ENCODE measurements around the gene ZNF3.
A peak's percentile ranks its signal among the peaks of the same experiment; 100 is the strongest.

ZNF3 gene

GRCh38 chr7:100063376-100063775, 18.1 kb downstream of the ZNF3 start:
- Histone ChIP-seq H3K9me3 (ENCODE audit: insufficient read depth, low read length) (no peaks in the 10 kb centered on the region), H3K36me3 (ENCODE audit: insufficient read depth, insufficient read length, low read length) (peaks cover 63% of the 10 kb centered on the region), H3K27me3 (ENCODE audit: insufficient read depth, insufficient read length) (no peaks in the 10 kb centered on the region), H3K9ac (ENCODE audit: insufficient read length, low read depth) (no peak overlapping the region), H3K4me3 (ENCODE audit: insufficient read length, low read depth) (no peak overlapping the region), H3K4me1 (ENCODE audit: insufficient read depth, insufficient read length) (no peaks in the 10 kb centered on the region)
- no peak for TF ChIP-seq YY1 (IDR thresholded peaks at IDR 0.05; ENCODE audit: insufficient read depth, insufficient read length)
- no peak for TF ChIP-seq SUZ12 (IDR thresholded peaks at IDR 0.05; ENCODE audit: extremely low read depth, insufficient read depth, insufficient read length)
- TF ChIP-seq ZNF274 (IDR thresholded peaks at IDR 0.05; ENCODE audit: low read depth, low read length): no peak
- DNase-seq (ENCODE audit: low read depth, low spot score): no peak

- Histone ChIP-seq H3K4me1 (ENCODE audit: insufficient read depth, insufficient read length) (no peaks in the 10 kb centered on the region), H3K9me3 (ENCODE audit: insufficient read depth, low read length) (no peaks in the 10 kb centered on the region), H3K36me3 (ENCODE audit: insufficient read depth, insufficient read length, low read length) (peaks cover 71% of the 10 kb centered on the region), H3K4me3 (ENCODE audit: insufficient read length, low read depth) (no peak overlapping the region), H3K9ac (ENCODE audit: insufficient read length, low read depth) (no peak overlapping the region), H3K27me3 (ENCODE audit: insufficient read depth, insufficient read length) (no peaks in the 10 kb centered on the region)
- TF ChIP-seq ZNF274 (IDR thresholded peaks at IDR 0.05; ENCODE audit: low read depth, low read length) (no peak), SUZ12 (IDR thresholded peaks at IDR 0.05; ENCODE audit: extremely low read depth, insufficient read depth, insufficient read length) (no peak), YY1 (IDR thresholded peaks at IDR 0.05; ENCODE audit: insufficient read depth, insufficient read length) (no peak)
- no peak for DNase-seq (ENCODE audit: low read depth, low spot score)
Observed at GRCh38 chr7:100061518-100062193, 19.9 kb downstream of the ZNF3 start.

- H3K9me3 ChIP-seq (ENCODE audit: insufficient read depth, low read length): no peaks in the 10 kb centered on the region
- no peaks in the 10 kb centered on the region for H3K4me1 ChIP-seq (ENCODE audit: insufficient read depth, insufficient read length)
- H3K4me3 ChIP-seq (ENCODE audit: insufficient read length, low read depth): no peak overlapping the region
- peaks cover 52% of the 10 kb centered on the region for H3K36me3 ChIP-seq (ENCODE audit: insufficient read depth, insufficient read length, low read length)
- no peak overlapping the region for H3K9ac ChIP-seq (ENCODE audit: insufficient read length, low read depth)
- H3K27me3 ChIP-seq (ENCODE audit: insufficient read depth, insufficient read length): no peaks in the 10 kb centered on the region
- no peak for DNase-seq (ENCODE audit: low read depth, low spot score)
- TF ChIP-seq ZNF274 (IDR thresholded peaks at IDR 0.05; ENCODE audit: low read depth, low read length): no peak
- TF ChIP-seq SUZ12 (IDR thresholded peaks at IDR 0.05; ENCODE audit: extremely low read depth, insufficient read depth, insufficient read length): no peak
- no peak for TF ChIP-seq YY1 (IDR thresholded peaks at IDR 0.05; ENCODE audit: insufficient read depth, insufficient read length)
Observed at GRCh38 chr7:100059251-100059739, 22.2 kb downstream of the ZNF3 start.

- H3K36me3 ChIP-seq (ENCODE audit: insufficient read depth, insufficient read length, low read length): peaks cover 43% of the 10 kb centered on the region
- H3K4me3 ChIP-seq (ENCODE audit: insufficient read length, low read depth): no peak overlapping the region
- no peaks in the 10 kb centered on the region for H3K4me1 ChIP-seq (ENCODE audit: insufficient read depth, insufficient read length)
- H3K9me3 ChIP-seq (ENCODE audit: insufficient read depth, low read length): no peaks in the 10 kb centered on the region
- no peaks in the 10 kb centered on the region for H3K27me3 ChIP-seq (ENCODE audit: insufficient read depth, insufficient read length)
- H3K9ac ChIP-seq (ENCODE audit: insufficient read length, low read depth): no peak overlapping the region
- TF ChIP-seq SUZ12 (IDR thresholded peaks at IDR 0.05; ENCODE audit: extremely low read depth, insufficient read depth, insufficient read length): no peak
- no peak for TF ChIP-seq ZNF274 (IDR thresholded peaks at IDR 0.05; ENCODE audit: low read depth, low read length)
- no peak for TF ChIP-seq YY1 (IDR thresholded peaks at IDR 0.05; ENCODE audit: insufficient read depth, insufficient read length)
- no peak for DNase-seq (ENCODE audit: low read depth, low spot score)
Observed at GRCh38 chr7:100057006-100057405, 24.5 kb downstream of the ZNF3 start.

GRCh38 chr7:100053215-100053614, 28.3 kb downstream of the ZNF3 start:
- no peak for DNase-seq (ENCODE audit: low read depth, low spot score)
- peaks cover 2% of the 10 kb centered on the region for H3K4me1 ChIP-seq (ENCODE audit: insufficient read depth, insufficient read length)
- peaks cover 26% of the 10 kb centered on the region for H3K36me3 ChIP-seq (ENCODE audit: insufficient read depth, insufficient read length, low read length)
- H3K4me3 ChIP-seq (ENCODE audit: insufficient read length, low read depth): no peak overlapping the region
- H3K27me3 ChIP-seq (ENCODE audit: insufficient read depth, insufficient read length): no peaks in the 10 kb centered on the region
- TF ChIP-seq ZNF274 (IDR thresholded peaks at IDR 0.05; ENCODE audit: low read depth, low read length) (no peak), SUZ12 (IDR thresholded peaks at IDR 0.05; ENCODE audit: extremely low read depth, insufficient read depth, insufficient read length) (no peak), YY1 (IDR thresholded peaks at IDR 0.05; ENCODE audit: insufficient read depth, insufficient read length) (no peak)
- no peaks in the 10 kb centered on the region for H3K9me3 ChIP-seq (ENCODE audit: insufficient read depth, low read length)
- H3K9ac ChIP-seq (ENCODE audit: insufficient read length, low read depth): no peak overlapping the region

GRCh38 chr7:100051611-100052010, 29.9 kb downstream of the ZNF3 start:
- H3K4me1 ChIP-seq (ENCODE audit: insufficient read depth, insufficient read length): peaks cover 2% of the 10 kb centered on the region
- no peak for TF ChIP-seq SUZ12 (IDR thresholded peaks at IDR 0.05; ENCODE audit: extremely low read depth, insufficient read depth, insufficient read length)
- no peak for TF ChIP-seq ZNF274 (IDR thresholded peaks at IDR 0.05; ENCODE audit: low read depth, low read length)
- no peak for TF ChIP-seq YY1 (IDR thresholded peaks at IDR 0.05; ENCODE audit: insufficient read depth, insufficient read length)

GRCh38 chr7:100049441-100050291, 31.9 kb downstream of the ZNF3 start, which contains the start of gene ZSCAN21:
TSS of gene ZSCAN21 (plus strand) at chr7:100049774. CDS start at chr7:100057007, 7,233 bp downstream.
- DNase-seq (ENCODE audit: low read depth, low spot score): peak; percentile 77
- Histone ChIP-seq H3K4me3 (ENCODE audit: insufficient read length, low read depth) (peak within 1 kb of the TSS; percentile 89), H3K9me3 (ENCODE audit: insufficient read depth, low read length) (no peaks in the 10 kb centered on the region), H3K27me3 (ENCODE audit: insufficient read depth, insufficient read length) (no peaks in the 10 kb centered on the region), H3K4me1 (ENCODE audit: insufficient read depth, insufficient read length) (peaks cover 2% of the 10 kb centered on the region), H3K36me3 (ENCODE audit: insufficient read depth, insufficient read length, low read length) (peaks cover 12% of the 10 kb centered on the region), H3K9ac (ENCODE audit: insufficient read length, low read depth) (peak within 1 kb of the TSS; percentile 90)
- TF ChIP-seq YY1 (IDR thresholded peaks at IDR 0.05; ENCODE audit: insufficient read depth, insufficient read length) (no peak), SUZ12 (IDR thresholded peaks at IDR 0.05; ENCODE audit: extremely low read depth, insufficient read depth, insufficient read length) (no peak), ZNF274 (IDR thresholded peaks at IDR 0.05; ENCODE audit: low read depth, low read length) (no peak)

More at GRCh38 chr7:100051611-100052010, 29.9 kb downstream of the ZNF3 start:
- H3K9me3 ChIP-seq (ENCODE audit: insufficient read depth, low read length): no peaks in the 10 kb centered on the region
- peaks cover 12% of the 10 kb centered on the region for H3K36me3 ChIP-seq (ENCODE audit: insufficient read depth, insufficient read length, low read length)
- H3K4me3 ChIP-seq (ENCODE audit: insufficient read length, low read depth): no peak overlapping the region
- no peaks in the 10 kb centered on the region for H3K27me3 ChIP-seq (ENCODE audit: insufficient read depth, insufficient read length)
- no peak for DNase-seq (ENCODE audit: low read depth, low spot score)
- H3K9ac ChIP-seq (ENCODE audit: insufficient read length, low read depth): no peak overlapping the region

Measured in NT2/D1 (cell line).